Kidney (tissue), 14 donors: ENCODE results near the gene WDR17. TPM values are rescaled to one million over a fixed set of nuclear protein-coding genes. Genes with fewer than 3 reads are reported as not detected.

Source experiments
- DNase-seq, 5 donors: peaks; one replicate each; pipeline ENCODE4 v3.0.0-alpha.2; 2013 to 2020
- FAIRE-seq: peaks from 2 replicates; lab custom pipeline; 2012; peaks lifted over from hg19 to GRCh38; lab: Jason Lieb, UNC
- H3K27ac ChIP-seq, 2 donors: one replicate each; pipeline ENCODE4 v1.7.0; 2013; ENCODE audit warnings: low read depth in 2 of 2, low read length in 2 of 2, inconsistent platforms in 1 of 2
- H3K27me3 ChIP-seq: one replicate; pipeline ENCODE4 v1.7.1; 2013; ENCODE audit warnings: low read length, inconsistent platforms; ENCODE audit not compliant: control insufficient read depth, insufficient read depth
- H3K36me3 ChIP-seq, 3 donors: one replicate each; pipeline versions ENCODE4 v1.7.0 to v1.7.1; 2013; ENCODE audit warnings: low read length in 3 of 3, control low read depth in 1 of 3, inconsistent platforms in 1 of 3; ENCODE audit not compliant: insufficient read depth in 3 of 3, control insufficient read depth in 2 of 3
- H3K4me1 ChIP-seq, 3 donors: one replicate each; pipeline versions ENCODE4 v1.7.0 to v1.7.1; 2013; ENCODE audit warnings: low read length in 3 of 3, inconsistent platforms in 1 of 3, low read depth in 1 of 3; ENCODE audit not compliant: control insufficient read depth in 2 of 3, insufficient read depth in 2 of 3
- H3K4me3 ChIP-seq, 3 donors: one replicate each; pipeline versions ENCODE4 v1.7.0 to v1.8.1; 2013; ENCODE audit warnings: low read length in 3 of 3, control low read depth in 1 of 3, inconsistent platforms in 1 of 3
- H3K9ac ChIP-seq, 3 donors: one replicate each; pipeline versions ENCODE4 v1.7.0 to v1.7.1; 2013; ENCODE audit warnings: low read length in 3 of 3, control low read depth in 1 of 3, inconsistent platforms in 1 of 3
- H3K9me3 ChIP-seq, 3 donors: one replicate each; pipeline versions ENCODE4 v1.7.0 to v1.7.1; 2013; ENCODE audit warnings: low read length in 3 of 3, control low read depth in 1 of 3, inconsistent platforms in 1 of 3; ENCODE audit not compliant: control insufficient read depth in 2 of 3, insufficient read depth in 1 of 3
- CTCF ChIP-seq: IDR thresholded peaks from 3 replicates; pipeline ENCODE4 v1.5.1; 2012; ENCODE audit warnings: mild to moderate bottlenecking, moderate library complexity, borderline replicate concordance; ENCODE audit not compliant: insufficient read depth; ENCODE audit errors: extremely low read depth
- intact Hi-C: fragments of 100-400 bp; cut with DNase I; formaldehyde crosslinking; loops from one replicate; pipeline ENCODE4 v1.11.1; 2022
- polyA plus RNA-seq: library from polyadenylated mRNA; stranded (reverse); fragments of 350-450 nt; fragmentation: Illumina TruSeq; extraction: RNeasy Lipid Tissue Mini Kit (QIAGEN cat#74804); gene quantifications from one replicate; pipeline ENCODE4 v1.2.3, GENCODE V29; 2014; ENCODE audit warnings: low read depth, low replicate concordance; ENCODE audit not compliant: insufficient read depth
- total RNA-seq: library from RNA; stranded (reverse); fragmentation: NEBNext Ultra II Directional; extraction: Animal tissue kit (Norgen Biotek cat#: 25700); gene quantifications from one replicate; pipeline ENCODE4 v1.2.1, GENCODE V29; 2021
- donor health status: control.
- donor health status: control.
- donor health status: control.
- donor health status: control.
- donor health status: control.
- donor health status: DM: yes; HTN: yes; CAD: no.
- donor health status: Normal renal cell carcinoma (clear cell type).

The WDR17 gene
- total and polyA plus RNA-seq, 2 donors from 2014 or later = 1.4 to 6.4 TPM

GRCh38 chr4:176195184-176195978 lies 129.7 kb downstream of the WDR17 start, which contains the start of gene SPATA4:
TSS of gene SPATA4 (minus strand) at chr4:176195585. CDS start at chr4:176195562, 23 bp downstream.
- Histone ChIP-seq H3K4me3 (peak within 1 kb of the TSS; percentile 92 to 97 (median 97)), H3K27me3 (no peaks in the 10 kb centered on the region), H3K9me3 (no peaks in the 10 kb centered on the region), H3K27ac (peak within 1 kb of the TSS; percentile 41 to 60), H3K36me3 (no peaks in the 10 kb centered on the region), H3K9ac (peak within 1 kb of the TSS; percentile 49 to 97 (median 78)), H3K4me1 (no peaks in the 10 kb centered on the region)
- intact Hi-C loops = no loop called here
- DNase-seq (peak; percentile 95 to 98 (median 95)), FAIRE-seq (peak; percentile 23)
- TF ChIP-seq CTCF = no peak

DNA sequence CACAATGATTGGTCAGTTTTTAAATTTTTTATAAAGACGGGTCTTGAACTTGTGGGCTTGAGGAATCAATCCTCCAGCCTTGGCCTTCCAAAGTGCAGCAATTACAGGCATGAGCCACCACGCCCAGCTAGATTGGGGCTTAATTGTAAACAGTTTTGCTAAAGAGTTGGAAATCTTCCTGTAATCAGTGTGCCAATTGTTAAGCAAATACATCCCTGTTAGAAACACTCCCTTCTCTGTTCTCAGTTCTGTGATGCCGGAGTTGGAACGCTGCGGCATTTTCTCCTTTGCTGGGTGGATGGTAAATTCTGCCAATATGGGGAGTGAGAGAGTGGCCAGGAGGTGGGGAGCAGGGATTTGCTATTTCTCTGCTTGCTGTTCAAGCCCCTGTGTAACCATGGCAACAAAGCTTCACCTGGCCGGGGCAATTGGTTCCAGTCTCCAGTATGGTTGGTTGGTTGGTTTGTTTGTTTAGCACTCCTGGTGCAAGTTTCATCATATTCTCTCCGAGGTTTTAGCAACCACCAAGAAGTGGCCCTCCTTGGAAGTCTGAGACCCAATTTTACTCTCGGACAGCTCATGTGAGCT lies 132.8 kb downstream of the WDR17 start:
- TF ChIP-seq CTCF = no peak
- no peak for FAIRE-seq

GRCh38 chr4:176205299-176205698 lies 139.7 kb downstream of the WDR17 start:
- Histone ChIP-seq H3K9ac (no peak overlapping the region), H3K27me3 (no peaks in the 10 kb centered on the region), H3K9me3 (no peaks in the 10 kb centered on the region), H3K36me3 (no peaks in the 10 kb centered on the region), H3K4me3 (no peak overlapping the region), H3K4me1 (no peaks in the 10 kb centered on the region), H3K27ac (no peak overlapping the region)
- DNase-seq (no peak), FAIRE-seq (no peak)
- no peak for TF ChIP-seq CTCF
- intact Hi-C loops = no loop called here

More for the DNA sequence above, 132.8 kb downstream of the WDR17 start:
- Histone ChIP-seq H3K27me3 (no peaks in the 10 kb centered on the region), H3K9me3 (no peaks in the 10 kb centered on the region), H3K4me1 (no peaks in the 10 kb centered on the region), H3K36me3 (no peaks in the 10 kb centered on the region), H3K9ac (no peak overlapping the region), H3K4me3 (no peak overlapping the region), H3K27ac (no peak overlapping the region)
- no peak for DNase-seq
- intact Hi-C loops = no loop called here
